GM18858 (cell line): Measurements from ENCODE around the gene IL21R.
"Not testable (repeated sequence)": the region's sequence is repeated elsewhere in the genome, so short reads cannot be mapped to it uniquely, and the experiment has no call there.

Experiments
- ATAC-seq: cut with Tn5 transposase; IDR thresholded peaks from one replicate; pipeline ENCODE4 v1.9.1; 2021; ENCODE audit not compliant: unreplicated experiment

IL21R gene

GRCh38 chr16:27374804-27375425 is 27.1 kb upstream of the IL21R start:
- ATAC-seq, result peak; percentile 29

- ATAC-seq, result no peak
These were observed 24.1 kb upstream of the IL21R start for GRCh38 chr16:27377666-27378485.

- no peak for ATAC-seq
These were observed 23.0 kb upstream of the IL21R start for GRCh38 chr16:27378871-27379481.

- no peak for ATAC-seq
These were observed 22.1 kb upstream of the IL21R start for GRCh38 chr16:27379919-27380318.

- ATAC-seq, result no peak
These were observed 20.7 kb upstream of the IL21R start for GRCh38 chr16:27381236-27381635.

GRCh38 chr16:27381974-27382855 is 19.8 kb upstream of the IL21R start:
- ATAC-seq, result no peak

GRCh38 chr16:27383556-27384243 is 18.3 kb upstream of the IL21R start:
- ATAC-seq, result no peak

- no peak for ATAC-seq
These were observed 17.5 kb upstream of the IL21R start for GRCh38 chr16:27384425-27384824.

- no peak for ATAC-seq
These were observed 16.6 kb upstream of the IL21R start for GRCh38 chr16:27385398-27385797.

GRCh38 chr16:27386674-27387073 is 15.3 kb upstream of the IL21R start:
- no peak for ATAC-seq

GRCh38 chr16:27387724-27388123 is 14.2 kb upstream of the IL21R start:
- ATAC-seq, result peak; percentile 78

- no peak for ATAC-seq
These were observed 12.6 kb upstream of the IL21R start for GRCh38 chr16:27389272-27389961.

- no peak for ATAC-seq
These were observed 11.8 kb upstream of the IL21R start for GRCh38 chr16:27390151-27390550.

- no peak for ATAC-seq
These were observed 9.3 kb upstream of the IL21R start for GRCh38 chr16:27392671-27393070.

GRCh38 chr16:27394516-27394915 is 7.5 kb upstream of the IL21R start:
- no peak for ATAC-seq

GRCh38 chr16:27398341-27398893 is 3.6 kb upstream of the IL21R start:
- ATAC-seq, result not testable (repeated sequence)

GRCh38 chr16:27398894-27399853 is 2.8 kb upstream of the IL21R start:
- ATAC-seq, result no peak

GRCh38 chr16:27399969-27400368 is 2.0 kb upstream of the IL21R start:
- ATAC-seq, result no peak
